ENCODE measurements around the gene MGAT4D. TPM values are rescaled to one million over a fixed set of nuclear protein-coding genes. Genes with fewer than 3 reads are reported as not detected.

Gene MGAT4D
- total and polyA plus RNA-seq, 10 of the 15 experiments (the other 5 are each of a cell fraction or from before 2014, with no cell fraction given), result not detected

GRCh38 chr4:140408974-140409373, 89.1 kb downstream of the MGAT4D start (continued):
- TF ChIP-seq RELB (IDR thresholded peaks at IDR 0.05; ENCODE audit: low read depth), result no peak
- TF ChIP-seq MYB (IDR thresholded peaks at IDR 0.05; ENCODE audit: borderline replicate concordance, low read depth, low read length), result no peak
- TF ChIP-seq ATF2 (IDR thresholded peaks at IDR 0.05; ENCODE audit: low read length), result no peak
- no peak for TF ChIP-seq SP1 (IDR thresholded peaks at IDR 0.05; ENCODE audit: low read depth, low read length)
- no peak for TF ChIP-seq IRF5 (IDR thresholded peaks at IDR 0.05; ENCODE audit: borderline replicate concordance)
- no peak for TF ChIP-seq ATF3 (IDR thresholded peaks at IDR 0.05; ENCODE audit: borderline replicate concordance, extremely low read depth, low read depth, low read length)
- no peak for TF ChIP-seq BCL3 (IDR thresholded peaks at IDR 0.05; ENCODE audit: borderline replicate concordance, insufficient read depth, low read depth, low read length, poor library complexity, severe bottlenecking)
- TF ChIP-seq PAX8 (IDR thresholded peaks at IDR 0.05), result no peak
- TF ChIP-seq SMAD1 (IDR thresholded peaks at IDR 0.05; ENCODE audit: low read depth, partially characterized antibody), result no peak
- no peak for TF ChIP-seq USF1 (IDR thresholded peaks at IDR 0.05; ENCODE audit: borderline replicate concordance, extremely low read length, insufficient read depth, low read depth, low read length)
